Posterior cingulate gyrus (tissue), 11 donors: ENCODE measurements around the gene LDHB.
"Not testable (repeated sequence)": the region's sequence is repeated elsewhere in the genome, so short reads cannot be mapped to it uniquely, and the experiment has no call there.

Experiments used
- DNase-seq, 10 donors: peaks; one replicate each; pipeline versions ENCODE4 v3.0.0 to v3.0.0-alpha.2; 2020 to 2021; ENCODE audit warnings: mixed read lengths in 3 of 10
- intact Hi-C: fragments of 100-400 bp; cut with DNase I; formaldehyde crosslinking; loops from one replicate; pipeline ENCODE4 v1.15.1; 2023

LDHB gene

GRCh38 chr12:21657326-21658077 lies at the start of gene LDHB:
TSS of gene LDHB (minus strand) at chr12:21657842. CDS start at chr12:21654671, 3,171 bp downstream.
- intact Hi-C loops, result loop anchor here (5.0 kb wide), 1 partner anchor 155 kb away; the partner anchor contains the start of genes GOLT1B and RECQL

DNA sequence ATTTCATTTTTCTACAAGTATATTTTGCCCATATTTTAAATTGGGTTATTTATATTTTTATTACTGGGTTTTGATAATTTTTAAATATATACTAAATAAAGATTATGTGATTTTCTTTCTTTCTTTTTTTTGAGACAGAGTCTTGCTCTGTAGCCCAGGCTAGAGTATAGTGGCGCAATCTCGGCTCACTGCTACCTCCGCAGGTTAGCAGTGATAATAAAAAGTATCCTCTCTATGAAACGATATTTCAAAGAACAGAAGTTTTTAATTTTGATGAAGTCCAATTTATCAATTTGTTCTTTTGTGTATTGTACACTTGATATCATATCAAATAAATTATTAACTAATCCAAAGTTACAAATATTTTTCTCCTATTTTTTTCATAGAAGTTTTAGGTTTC lies 47.2 kb upstream of the LDHB start:
- no peak for DNase-seq
- intact Hi-C loops, result no loop called here

More at GRCh38 chr12:21657326-21658077, at the start of gene LDHB:
- peak; percentile 83 to 99 (median 94) for DNase-seq

GRCh38 chr12:21699851-21700250 lies 42.2 kb upstream of the LDHB start:
- intact Hi-C loops, result loop anchor here (5.0 kb wide), 2 partner anchors 292 to 742 kb away; no protein-coding TSS in a partner anchor
- no peak for DNase-seq

DNA sequence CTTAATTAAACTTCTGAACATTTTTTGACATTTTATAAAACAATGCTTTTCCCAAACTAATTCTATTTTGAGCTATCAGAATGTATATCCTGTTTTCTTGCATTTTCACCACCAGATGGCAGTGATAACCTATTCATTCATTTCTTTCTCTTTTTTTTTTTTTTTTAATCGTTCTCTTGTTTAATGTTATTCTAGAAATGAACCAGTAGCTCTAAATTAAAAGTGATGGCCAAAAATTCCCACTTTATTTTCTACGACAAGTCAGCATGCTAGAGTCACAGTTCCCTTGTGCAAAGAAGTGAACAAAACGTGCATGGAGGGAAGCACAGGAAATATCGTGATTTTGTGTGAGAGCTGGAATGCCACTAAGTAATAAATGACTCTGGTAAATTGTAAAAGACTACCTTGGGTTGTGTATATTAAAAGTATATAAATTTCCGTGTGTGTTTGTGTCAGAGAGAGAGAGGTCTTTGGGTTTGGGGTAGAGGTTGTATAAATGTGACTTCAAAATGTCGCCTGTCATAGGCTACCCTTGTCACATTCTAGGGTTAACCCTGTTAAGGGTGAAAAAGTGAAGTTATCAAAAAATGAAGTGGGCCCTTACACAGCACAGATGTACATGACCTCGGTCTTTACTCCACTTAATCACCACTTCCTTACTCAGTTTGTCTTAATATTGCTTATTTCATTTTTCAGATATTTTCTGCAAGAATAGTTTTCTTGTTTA lies 40.4 kb upstream of the LDHB start:
- DNase-seq, result no peak
- intact Hi-C loops, result loop anchor here (1.0 to 5.0 kb wide), 3 partner anchors 294 to 744 kb away; no protein-coding TSS in a partner anchor

DNA sequence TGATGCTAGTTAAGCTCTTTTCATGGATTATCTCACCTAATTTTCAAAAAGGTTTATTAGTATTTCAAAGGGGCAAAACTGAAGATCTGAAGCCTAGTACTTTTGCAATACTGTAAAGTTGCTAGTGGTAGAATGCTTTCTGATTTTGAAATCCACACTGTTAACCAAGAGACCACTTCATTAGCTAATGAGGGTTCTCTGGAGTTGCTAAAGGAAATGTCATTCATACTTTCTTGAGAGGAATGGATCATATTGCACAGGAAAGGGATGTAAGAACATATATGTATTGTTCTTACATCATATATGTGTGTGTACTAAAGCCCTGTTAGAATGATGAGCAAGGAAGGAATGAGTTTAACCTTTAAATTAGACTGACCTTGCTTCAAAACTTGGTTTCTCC lies 39.0 kb upstream of the LDHB start:
- DNase-seq, result no peak
- intact Hi-C loops, result loop anchor here (1.0 to 5.0 kb wide), 3 partner anchors 296 to 746 kb away; no protein-coding TSS in a partner anchor

GRCh38 chr12:21695986-21696385 lies 38.3 kb upstream of the LDHB start:
- intact Hi-C loops, result loop anchor here (5.0 kb wide), 2 partner anchors 296 to 746 kb away; no protein-coding TSS in a partner anchor
- DNase-seq, result no peak

DNA sequence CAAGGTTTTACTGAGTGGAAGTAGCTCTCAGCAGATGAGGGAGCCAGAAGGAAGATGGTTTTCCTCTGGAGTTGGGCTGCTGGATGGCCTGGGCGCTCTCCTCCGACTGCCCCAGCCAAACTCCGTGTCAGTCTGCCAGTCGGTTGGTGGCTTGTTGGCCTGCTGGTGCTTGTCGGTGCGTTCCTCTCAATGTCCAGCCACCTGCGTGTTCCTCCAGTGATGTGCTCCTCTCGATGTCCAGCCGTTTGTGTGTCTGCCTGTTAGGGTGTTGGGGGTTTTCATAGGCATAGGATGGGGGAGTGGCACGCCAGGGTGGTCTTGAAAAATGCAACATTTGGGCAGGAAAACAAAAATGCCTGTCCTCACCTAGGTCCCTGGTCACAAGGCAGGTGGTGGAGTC lies 37.0 kb upstream of the LDHB start:
- intact Hi-C loops, result loop anchor here (5.0 kb wide), 2 partner anchors 298 to 748 kb away; no protein-coding TSS in a partner anchor
- DNase-seq, result peak in 2 of 10 donors; percentile 64 to 66

- DNase-seq, result no peak
- intact Hi-C loops, result no loop called here
These were observed 33.9 kb upstream of the LDHB start for GRCh38 chr12:21691515-21691914.

- intact Hi-C loops, result no loop called here
These were observed 33.2 kb upstream of the LDHB start for GRCh38 chr12:21690704-21691368.

GRCh38 chr12:21683115-21683514 lies 25.5 kb upstream of the LDHB start:
- intact Hi-C loops, result loop anchor here (5.0 kb wide), 1 partner anchor 436 kb away; no protein-coding TSS in a partner anchor
- DNase-seq, result no peak

More at GRCh38 chr12:21690704-21691368, 33.2 kb upstream of the LDHB start:
- DNase-seq, result no peak

DNA sequence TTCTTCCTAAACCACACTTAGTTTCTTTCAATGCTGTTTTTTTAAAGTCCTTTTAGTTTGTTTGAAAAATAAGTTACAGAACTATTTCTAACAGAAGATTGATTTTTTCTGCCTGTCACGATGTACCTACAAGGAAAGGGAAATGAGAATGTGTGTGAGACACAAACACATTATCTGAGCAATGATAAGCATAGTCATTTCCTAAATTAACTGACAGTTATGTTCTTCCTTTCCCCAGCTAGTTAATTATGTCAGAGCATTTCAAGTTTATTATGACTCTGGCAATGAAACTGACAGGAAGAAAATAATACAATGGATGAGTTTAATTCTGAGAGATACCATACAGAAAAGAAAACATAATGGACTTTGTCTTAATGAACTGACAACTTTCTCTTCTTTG lies 21.3 kb upstream of the LDHB start:
- DNase-seq, result no peak
- intact Hi-C loops, result no loop called here

DNA sequence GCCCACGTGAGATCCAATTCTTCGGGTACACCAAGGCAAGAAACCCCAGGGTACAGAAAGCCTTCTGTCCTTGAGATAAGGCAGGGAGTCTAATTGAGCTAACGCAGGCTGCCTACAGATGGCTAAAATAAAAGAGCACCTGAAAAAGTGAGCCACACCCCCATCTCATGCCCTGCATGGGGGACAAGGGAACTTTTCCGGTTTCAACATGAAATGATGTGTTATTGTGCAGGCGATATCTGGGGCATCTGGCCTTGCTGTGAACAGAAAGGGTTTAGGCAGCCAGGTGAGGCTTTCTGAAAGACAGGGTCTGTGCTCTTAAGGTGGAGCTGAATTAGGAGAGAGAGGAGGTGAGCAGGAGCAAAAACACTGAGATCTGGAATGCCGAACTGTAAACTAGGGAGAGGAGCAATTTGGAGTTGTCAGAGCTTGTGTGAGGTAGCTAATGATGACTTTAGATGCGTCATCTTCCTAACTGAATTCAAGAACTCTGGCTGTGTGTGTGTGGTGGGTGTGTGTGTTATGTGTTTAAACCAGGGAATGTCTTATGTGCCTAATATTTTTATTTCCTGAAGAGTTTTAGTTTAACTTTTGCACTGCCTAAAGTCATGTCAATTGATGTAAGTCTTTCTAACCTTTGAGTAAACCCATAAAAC lies 20.1 kb upstream of the LDHB start:
- no peak for DNase-seq
- intact Hi-C loops, result no loop called here

DNA sequence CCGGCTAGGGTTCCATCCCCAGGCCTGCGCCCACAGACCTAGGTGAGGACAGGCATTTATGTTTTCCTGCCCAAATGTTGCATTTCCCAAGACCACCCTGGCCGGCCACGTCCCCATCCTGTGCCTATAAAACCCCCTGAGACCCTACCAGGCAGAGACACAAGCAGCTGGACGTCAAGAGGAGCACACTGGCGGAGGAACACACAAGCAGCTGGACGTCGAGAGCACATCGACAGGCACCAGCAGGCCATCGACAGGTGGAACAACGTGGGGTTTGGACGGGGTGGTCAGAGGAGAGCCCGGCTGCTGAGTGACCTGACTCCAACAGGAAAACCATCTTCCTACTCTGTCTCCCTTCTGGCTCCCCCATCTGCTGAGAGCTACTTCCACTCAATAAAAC lies 19.6 kb upstream of the LDHB start:
- intact Hi-C loops, result no loop called here
- DNase-seq, result peak in 1 of 10 donors; percentile 70

GRCh38 chr12:21676776-21677175 lies 19.1 kb upstream of the LDHB start:
- intact Hi-C loops, result no loop called here
- no peak for DNase-seq

GRCh38 chr12:21675641-21676040 lies 18.0 kb upstream of the LDHB start:
- intact Hi-C loops, result no loop called here
- no peak for DNase-seq

- no peak for DNase-seq
- intact Hi-C loops, result no loop called here
These were observed 17.5 kb upstream of the LDHB start for GRCh38 chr12:21675096-21675495.

GRCh38 chr12:21673830-21674552 lies 16.3 kb upstream of the LDHB start:
- DNase-seq, result peak in 1 of 10 donors; percentile 68
- intact Hi-C loops, result not testable (repeated sequence)

DNA sequence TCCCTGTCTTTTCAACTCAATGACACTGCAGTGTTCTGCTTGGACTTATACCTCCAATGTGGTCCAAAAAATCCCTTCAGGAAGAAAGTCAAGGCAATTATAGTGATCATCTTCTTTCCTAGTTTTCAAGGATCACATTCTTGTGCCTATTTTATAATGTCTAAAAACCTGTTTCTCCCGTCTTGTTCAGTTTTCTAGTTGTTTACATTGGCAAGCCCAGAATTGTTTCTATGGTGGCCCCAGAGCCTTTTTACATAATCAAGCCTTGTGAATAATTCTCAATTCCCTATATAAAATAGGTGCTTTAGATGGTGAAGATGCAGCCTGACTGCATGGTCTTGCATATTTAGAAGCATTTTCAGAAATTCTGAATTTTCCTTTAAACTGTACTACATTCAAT lies 14.5 kb upstream of the LDHB start:
- no peak for DNase-seq
- intact Hi-C loops, result no loop called here

- intact Hi-C loops, result no loop called here
- DNase-seq, result no peak
These were observed 9.1 kb upstream of the LDHB start for GRCh38 chr12:21666722-21667121.

DNA sequence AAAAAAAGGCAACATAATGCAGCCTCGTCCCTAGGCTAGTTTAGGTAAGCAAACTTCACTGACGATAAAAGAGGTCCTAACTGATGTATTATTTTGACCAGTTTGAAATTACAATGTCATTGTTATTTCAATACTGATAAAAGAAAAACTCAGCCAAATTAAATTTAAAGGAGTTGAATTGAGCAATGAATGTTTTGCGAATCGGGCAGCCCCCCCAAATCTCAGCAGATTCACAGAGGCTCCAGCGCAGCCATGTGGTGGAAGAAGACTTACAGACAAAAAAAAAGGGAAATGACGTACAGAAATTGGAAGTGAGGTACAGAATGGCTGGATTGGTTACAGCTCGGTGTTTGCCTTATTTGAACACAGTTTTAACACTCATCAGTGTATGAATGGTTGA lies 8.2 kb upstream of the LDHB start:
- DNase-seq, result no peak
- intact Hi-C loops, result no loop called here
